Heart right ventricle (tissue), 16 donors: ENCODE results near the gene FRAS1. TPM values are rescaled to one million over a fixed set of nuclear protein-coding genes. Genes with fewer than 3 reads are reported as not detected.

Source experiments
- ATAC-seq, 8 donors: fragments of 200-7000 bp; cut with Tn5 transposase; one replicate each; pipeline ENCODE4 v1.9.1; 2020; ENCODE audit warnings: mild to moderate bottlenecking in 8 of 8, moderate library complexity in 8 of 8, moderate number of reproducible peaks in 1 of 8
- DNase-seq, 2 donors: peaks; one replicate each; pipeline ENCODE4 v3.0.0-alpha.2; 2020
- H3K27ac ChIP-seq, 10 donors: fragments of 200-600 bp; sonication (generic) in 2 of 10; one replicate each; pipeline versions ENCODE4 v1.5.0 to v1.8.0; 2020 to 2022; ENCODE audit warnings: mild to moderate bottlenecking in 3 of 10
- H3K27me3 ChIP-seq, 7 donors: fragments of 200-600 bp; one replicate each; pipeline ENCODE4 v1.8.0; 2021 to 2022; ENCODE audit warnings: mild to moderate bottlenecking in 2 of 7
- H3K36me3 ChIP-seq, 9 donors: fragments of 200-600 bp; sonication (generic) in 1 of 9; one replicate each; pipeline versions ENCODE4 v1.5.0 to v1.8.0; 2020 to 2022; ENCODE audit warnings: mild to moderate bottlenecking in 2 of 9
- H3K4me1 ChIP-seq, 9 donors: fragments of 200-600 bp; sonication (generic) in 1 of 9; one replicate each; pipeline versions ENCODE4 v1.5.0 to v1.8.0; 2020 to 2022; ENCODE audit warnings: mild to moderate bottlenecking in 4 of 9
- H3K4me3 ChIP-seq, 10 donors: fragments of 200-600 bp; sonication (generic) in 2 of 10; one replicate each; pipeline versions ENCODE4 v1.5.0 to v1.8.0; 2020 to 2022; ENCODE audit warnings: mild to moderate bottlenecking in 7 of 10, moderate library complexity in 2 of 10
- H3K9me3 ChIP-seq, 11 donors: fragments of 200-600 bp in 10 of 11; sonication (generic) in 2 of 11; one replicate each; pipeline versions ENCODE4 v1.5.0 to v1.8.0; 2013 to 2022; ENCODE audit warnings: mild to moderate bottlenecking in 2 of 11, control low read depth in 1 of 11, moderate library complexity in 1 of 11
- CTCF ChIP-seq, 9 donors: fragments of 200-600 bp; sonication (generic) in 2 of 9; IDR thresholded peaks; one replicate each; pipeline versions ENCODE4 v1.5.0 to v1.8.0; 2021 to 2022; ENCODE audit warnings: antibody characterized with exemption in 9 of 9, mild to moderate bottlenecking in 5 of 9, moderate library complexity in 1 of 9
- WGBS, 2 donors: extraction: QIAGEN DNeasy Blood & Tissue Kit; methylation state at CpG; one replicate each; pipeline ENCODE4 v1.1.7; 2013; ENCODE audit warnings: inconsistent platforms in 1 of 2; 5-methylcytosine and 5-hydroxymethylcytosine counted together
- intact Hi-C, 10 donors: fragments of 100-400 bp; cut with DNase I; formaldehyde crosslinking; loops; one replicate each; pipeline versions ENCODE4 v1.11.1 to v1.14.2; 2022
- polyA plus RNA-seq, 2 donors: library from polyadenylated mRNA; stranded (reverse); fragments of 200-250 nt; gene quantifications; one replicate each; pipeline ENCODE4 v1.2.3, GENCODE V29; 2013
- total RNA-seq, 10 donors: library from RNA; stranded (reverse); fragmentation: NEBNext Ultra II Directional in 3 of 10; extraction: Animal tissue kit (Norgen Biotek cat#: 25700) in 3 of 10; gene quantifications; one replicate each; pipeline versions ENCODE4 v1.2.1 to v1.2.4, GENCODE V29; 2021 to 2023
- donor health status: Arrhythmogenic right ventricular cardiomyopathy.
- donor health status: ischemic (EF 13 %, LVEDD 7.1; RV severe dilation, severe dysfunction).
- donor health status: healthy with polysubstance abuse.
- donor health status: DM: no; HTN: yes; CAD: no.
- donor health status: DM: no; HTN: no; CAD: no.
- donor health status: ischemic (EF 25% LVEDD 6.9; RV normal size, moderate dysfunction).
- donor health status: ischemic (EF 25% LVEDD 5.7; RV mildly dilated, moderate dysfunction).
- donor health status: healthy.
- donor health status: DM: yes; HTN: yes; CAD: no.
- donor health status: Ischemic cardiomyopathy.
- donor health status: ischemic (EF 35%, LVEDD 5.7; RV mildly dilated, moderate dysfunction).
- donor health status: nonischemic (EF 11% LVEDD 7.7; RV severe dilation, severe dysfunction).
- donor health status: DM: yes; HTN: yes; CAD: no.
- donor health status: PGD.
- donor health status: ischemic (EF 29% LVEDD 5.4; RV normal size, mild dysfunction).
- donor health status: nonischemic (EF 23%, LVEDD 6.1; RV moderate dilation, normal function).

FRAS1 gene
- total and polyA plus RNA-seq, 12 donors = 0.93 to 6.2 (median 3.1) TPM

DNA sequence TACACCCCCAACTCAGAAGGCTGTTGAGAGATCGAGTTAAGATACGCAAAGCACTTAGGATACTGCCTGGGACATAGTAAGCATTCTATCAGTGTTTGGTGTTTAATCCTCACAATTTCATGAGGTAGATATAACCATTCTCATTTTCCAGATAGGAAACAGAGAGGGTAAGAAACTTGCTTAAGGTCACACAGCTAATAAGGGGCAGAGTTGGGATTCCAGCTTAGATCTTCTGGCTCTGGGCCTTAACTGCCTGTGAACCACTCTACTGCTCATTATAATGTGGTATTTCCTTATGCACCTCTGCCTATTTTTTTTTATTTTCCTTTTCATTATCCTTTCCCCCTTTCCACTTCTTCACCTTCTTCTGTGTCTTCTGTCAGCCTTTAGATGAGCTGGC is 252.2 kb downstream of the FRAS1 start:
- no peak for TF ChIP-seq CTCF (IDR thresholded peaks at IDR 0.05)
- Histone ChIP-seq H3K27ac (no peak overlapping the region), H3K9me3 (peaks cover 0 to 5% (median 0%) of the 10 kb centered on the region in 11 donors), H3K4me1 (peaks cover 0 to 8% (median 0%) of the 10 kb centered on the region in 9 donors), H3K27me3 (no peaks in the 10 kb centered on the region), H3K36me3 (peaks cover 0 to 3% (median 0%) of the 10 kb centered on the region in 9 donors), H3K4me3 (no peak overlapping the region)
- intact Hi-C loops = no loop called here
- ATAC-seq (no peak), DNase-seq (no peak)
- WGBS, 2 donors = 94 to 96% methylated on average over 2 of the region's 2 CpGs

DNA sequence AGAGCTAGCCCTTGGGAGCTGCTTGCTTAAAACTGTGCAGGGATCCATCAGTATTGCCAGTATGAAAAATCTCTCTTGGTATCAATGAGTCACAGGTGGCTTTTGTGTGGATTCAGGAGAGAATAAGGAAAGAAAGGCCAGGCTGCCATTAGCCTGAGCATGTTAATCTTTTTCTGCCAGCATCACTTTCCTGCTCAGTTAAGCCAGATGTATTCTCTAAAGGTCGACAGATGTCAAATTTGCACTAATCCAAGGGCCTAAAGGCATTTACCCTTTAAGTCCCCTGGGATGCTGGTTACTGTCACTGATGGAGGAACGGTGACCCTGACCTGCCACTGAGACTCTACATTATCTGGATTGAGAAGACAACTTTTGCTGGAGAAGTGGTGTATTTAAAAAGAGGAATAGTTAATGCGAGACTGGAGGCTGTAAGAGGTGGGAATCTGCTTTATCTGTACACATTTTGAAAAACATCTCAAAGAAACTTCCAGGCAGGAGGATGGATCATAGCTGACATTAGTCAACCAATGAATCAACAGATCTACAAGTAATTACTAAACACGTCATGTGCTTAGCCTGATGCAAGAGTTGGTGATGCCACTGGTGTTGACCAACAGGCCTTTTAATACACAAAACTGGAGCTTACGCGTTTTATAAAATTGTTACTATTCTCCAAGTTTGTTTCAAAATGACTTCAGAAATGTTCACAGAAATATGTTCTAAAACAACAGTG is 253.1 kb downstream of the FRAS1 start:
- Histone ChIP-seq H3K36me3 (peaks cover 0 to 3% (median 0%) of the 10 kb centered on the region in 9 donors), H3K4me3 (no peak overlapping the region), H3K9me3 (peaks cover 0 to 5% (median 0%) of the 10 kb centered on the region in 11 donors), H3K27me3 (no peaks in the 10 kb centered on the region), H3K27ac (no peak overlapping the region), H3K4me1 (peaks cover 0 to 8% (median 0%) of the 10 kb centered on the region in 9 donors)
- TF ChIP-seq CTCF (IDR thresholded peaks at IDR 0.05) = no peak
- DNase-seq (no peak), ATAC-seq (no peak)
- intact Hi-C loops = no loop called here
- WGBS, 2 donors = 82 to 83% methylated on average over 6 of the region's 6 CpGs

GRCh38 chr4:78310740-78311115 is 253.6 kb downstream of the FRAS1 start:
- no peak for TF ChIP-seq CTCF (IDR thresholded peaks at IDR 0.05)
- peaks cover 0 to 8% (median 0%) of the 10 kb centered on the region in 9 donors for H3K4me1 ChIP-seq
- no peak overlapping the region for H3K27ac ChIP-seq
- H3K4me3 ChIP-seq = no peak overlapping the region
- WGBS, 2 donors = 83 to 91% methylated on average over 6 of the region's 6 CpGs
- H3K9me3 ChIP-seq = peaks cover 0 to 4% (median 0%) of the 10 kb centered on the region in 11 donors
- H3K27me3 ChIP-seq = no peaks in the 10 kb centered on the region
- DNase-seq = no peak
- intact Hi-C loops = no loop called here
- ATAC-seq = no peak
- H3K36me3 ChIP-seq = peaks cover 0 to 3% (median 0%) of the 10 kb centered on the region in 9 donors

GRCh38 chr4:78311306-78311705 is 254.2 kb downstream of the FRAS1 start:
- TF ChIP-seq CTCF (IDR thresholded peaks at IDR 0.05) = no peak
- H3K9me3 ChIP-seq = no peaks in the 10 kb centered on the region

More at GRCh38 chr4:78311306-78311705, 254.2 kb downstream of the FRAS1 start:
- intact Hi-C loops = no loop called here
- H3K36me3 ChIP-seq = peaks cover 0 to 3% (median 0%) of the 10 kb centered on the region in 9 donors
- 76 to 77% methylated on average over 4 of the region's 4 CpGs for WGBS, 2 donors
- no peak overlapping the region for H3K27ac ChIP-seq
- peaks cover 0 to 8% (median 0%) of the 10 kb centered on the region in 9 donors for H3K4me1 ChIP-seq
- no peak overlapping the region for H3K4me3 ChIP-seq
- ATAC-seq (no peak), DNase-seq (no peak)
- no peaks in the 10 kb centered on the region for H3K27me3 ChIP-seq
